ENCODE measurements around the gene SNX9.

DNA sequence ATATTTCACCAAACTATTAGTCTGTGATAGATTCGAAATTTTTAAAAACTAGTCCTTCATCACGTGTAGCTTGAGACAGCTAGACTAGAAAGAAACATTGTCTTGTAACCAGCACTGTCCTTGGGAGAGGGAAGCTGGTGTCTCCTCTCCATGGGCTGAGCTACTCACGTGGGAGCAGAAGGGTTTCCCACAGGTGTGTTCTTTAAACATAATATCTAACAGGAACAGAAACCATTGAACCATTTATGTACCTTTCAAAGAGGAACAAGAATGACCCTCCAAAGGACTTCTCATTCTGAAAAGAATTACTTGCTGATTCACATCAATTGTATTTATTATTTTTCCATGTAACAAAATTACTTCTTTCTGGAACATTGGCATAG lies 86.2 kb downstream of the SNX9 start:
- TF ChIP-seq, protein P1, sequence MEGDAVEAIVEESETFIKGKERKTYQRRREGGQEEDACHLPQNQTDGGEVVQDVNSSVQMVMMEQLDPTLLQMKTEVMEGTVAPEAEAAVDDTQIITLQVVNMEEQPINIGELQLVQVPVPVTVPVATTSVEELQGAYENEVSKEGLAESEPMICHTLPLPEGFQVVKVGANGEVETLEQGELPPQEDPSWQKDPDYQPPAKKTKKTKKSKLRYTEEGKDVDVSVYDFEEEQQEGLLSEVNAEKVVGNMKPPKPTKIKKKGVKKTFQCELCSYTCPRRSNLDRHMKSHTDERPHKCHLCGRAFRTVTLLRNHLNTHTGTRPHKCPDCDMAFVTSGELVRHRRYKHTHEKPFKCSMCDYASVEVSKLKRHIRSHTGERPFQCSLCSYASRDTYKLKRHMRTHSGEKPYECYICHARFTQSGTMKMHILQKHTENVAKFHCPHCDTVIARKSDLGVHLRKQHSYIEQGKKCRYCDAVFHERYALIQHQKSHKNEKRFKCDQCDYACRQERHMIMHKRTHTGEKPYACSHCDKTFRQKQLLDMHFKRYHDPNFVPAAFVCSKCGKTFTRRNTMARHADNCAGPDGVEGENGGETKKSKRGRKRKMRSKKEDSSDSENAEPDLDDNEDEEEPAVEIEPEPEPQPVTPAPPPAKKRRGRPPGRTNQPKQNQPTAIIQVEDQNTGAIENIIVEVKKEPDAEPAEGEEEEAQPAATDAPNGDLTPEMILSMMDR (optimal IDR thresholded peaks at IDR 0.05 in 1 of 3, IDR thresholded peaks at IDR 0.05 in 1 of 3, conservative IDR thresholded peaks at IDR 0.05 in 1 of 3; ENCODE audit: extremely low read depth in 1 of 3, insufficient read depth in 2 of 3, low read length in 3 of 3): no peak
- TF ChIP-seq EZH2 (IDR thresholded peaks at IDR 0.05; ENCODE audit: low read length): no peak
